Nucleus accumbens (tissue), 56 donors: Measurements from ENCODE around the gene ARHGAP24.

Experiments
- DNase-seq, 56 donors: peaks; one replicate each; lab custom pipeline; 2025; lab: John Stamatoyannopoulos, UW

ARHGAP24 gene

DNA sequence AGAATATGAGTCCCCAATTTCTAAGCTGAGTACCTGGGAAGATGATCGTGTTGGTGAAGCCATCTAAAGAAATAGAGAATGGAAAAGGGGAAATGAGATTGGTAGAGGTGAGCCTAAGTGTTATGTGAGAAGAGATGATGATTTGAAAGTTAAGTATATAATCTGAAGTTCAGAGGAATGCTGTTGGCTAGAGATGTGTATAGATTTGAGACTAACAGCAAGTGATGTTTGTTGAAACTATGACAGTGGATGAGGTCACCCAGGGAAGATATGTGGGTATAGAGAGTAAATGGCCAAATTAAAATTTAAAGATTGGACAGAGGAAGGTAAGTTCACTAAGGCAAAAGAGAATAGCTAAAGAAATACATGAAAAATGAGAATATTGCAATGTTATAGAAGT, 560.7 kb downstream of the ARHGAP24 start:
- no peak for DNase-seq

DNA sequence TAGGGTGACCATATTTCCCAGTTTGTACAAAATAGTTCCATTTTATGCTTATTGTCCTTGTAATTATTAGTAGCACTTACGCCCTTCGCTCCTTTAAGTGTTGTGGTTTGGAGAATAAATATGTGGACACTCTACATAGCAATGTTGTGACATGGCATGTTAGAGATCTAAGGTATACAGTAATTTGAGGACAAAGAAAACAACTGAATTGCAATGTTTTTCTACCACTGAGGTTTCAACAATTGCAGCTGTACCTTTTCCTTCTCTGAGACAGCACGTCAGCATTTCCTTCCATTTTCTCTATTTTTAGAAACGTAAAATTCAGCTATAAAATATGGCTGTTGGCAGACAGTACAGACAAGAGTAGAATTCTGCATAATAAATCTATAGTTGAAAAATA, 561.8 kb downstream of the ARHGAP24 start:
- DNase-seq: no peak

DNA sequence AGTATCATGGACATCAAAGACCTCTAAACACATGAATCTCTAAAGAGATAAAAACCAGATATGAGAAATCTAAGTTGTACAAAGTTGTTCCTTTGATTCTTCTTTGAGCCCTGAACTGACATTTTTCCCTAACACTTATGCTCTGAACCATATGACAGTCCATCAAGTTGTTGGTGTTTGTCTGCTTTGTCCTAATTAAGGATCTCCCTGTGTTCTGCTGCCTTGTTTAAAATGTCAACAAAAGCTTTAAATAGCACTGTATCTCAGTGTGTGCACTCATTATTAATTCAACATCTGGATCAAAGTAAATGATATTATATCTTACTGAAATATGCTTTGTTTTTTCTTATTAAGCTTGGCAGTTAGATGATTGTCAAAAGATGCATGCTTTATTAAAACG, 563.1 kb downstream of the ARHGAP24 start:
- DNase-seq: no peak

DNA sequence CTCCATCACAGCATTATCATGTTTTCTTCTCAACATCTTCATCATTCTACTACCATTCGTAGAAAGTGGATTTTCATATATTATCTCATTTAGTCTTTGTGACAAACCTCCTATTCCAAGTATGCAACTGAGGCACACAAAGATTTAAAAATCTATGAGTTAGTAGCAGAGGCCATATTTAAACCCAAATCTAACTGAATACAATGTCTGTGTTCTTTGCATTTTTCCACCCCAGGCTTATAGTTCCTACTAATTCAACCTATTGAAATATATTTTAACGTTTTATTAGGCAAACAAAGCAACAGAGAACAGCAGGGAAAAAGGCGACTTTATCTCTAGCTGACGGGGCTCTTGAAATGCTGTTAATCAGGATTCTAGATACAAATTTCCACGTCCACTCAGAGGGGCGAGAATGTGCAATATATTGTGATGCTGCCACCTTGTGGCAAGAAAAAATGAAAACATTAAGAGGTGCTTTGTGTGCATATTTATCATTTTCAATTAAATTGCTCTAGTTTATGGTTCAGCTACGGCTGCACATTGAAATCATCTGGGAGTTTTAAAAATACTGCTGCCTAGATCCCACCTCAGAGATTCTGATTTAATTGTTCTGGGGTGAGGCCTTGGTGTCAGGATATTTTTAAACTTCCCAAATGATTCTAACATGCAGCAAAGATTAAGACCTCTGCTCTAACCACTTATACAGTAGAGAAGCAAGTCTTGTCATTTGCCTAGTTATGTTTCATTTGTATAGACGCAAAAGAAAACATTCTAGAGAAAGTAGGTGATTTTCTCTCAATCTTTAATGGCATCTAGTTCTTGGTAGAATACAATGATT, 569.0 kb downstream of the ARHGAP24 start:
- DNase-seq: peak in 10 of 56 donors; percentile 1 to 22 (median 6)

DNA sequence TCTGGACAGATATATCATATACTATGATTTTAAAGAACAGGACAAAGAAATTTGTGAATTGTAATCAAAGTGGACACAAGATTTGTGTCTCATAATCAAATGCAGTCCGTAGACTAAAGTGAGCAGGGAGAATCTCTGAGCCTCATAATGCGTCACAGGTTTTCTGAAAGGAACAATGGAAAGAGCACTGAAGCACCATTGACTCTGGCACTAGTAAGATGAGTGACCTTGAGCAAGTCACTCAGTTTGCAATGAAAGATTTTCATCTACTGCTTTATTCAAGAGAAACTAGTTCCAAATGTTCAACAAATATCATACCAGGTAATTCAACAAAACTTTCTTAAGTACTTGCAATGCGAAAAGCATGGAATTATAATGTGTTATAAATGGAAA, 569.6 kb downstream of the ARHGAP24 start:
- DNase-seq: no peak

DNA sequence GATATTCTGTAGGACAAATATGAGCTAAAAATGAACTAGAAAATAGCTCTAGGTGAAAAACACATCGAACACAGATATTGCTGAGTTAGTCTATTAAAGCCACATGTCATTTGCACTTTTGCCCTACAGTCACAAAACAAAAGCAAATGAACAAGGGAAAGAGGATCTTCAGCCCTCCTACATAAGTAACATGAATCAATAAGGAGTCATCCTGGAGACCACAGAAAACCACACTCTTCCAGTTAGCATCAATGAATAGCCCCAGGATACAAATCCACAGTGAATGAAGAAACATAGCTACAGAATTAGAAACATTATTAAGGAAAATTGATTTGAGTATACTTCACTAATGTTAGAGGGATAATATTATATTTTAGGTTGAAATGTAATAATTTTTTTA, 573.5 kb downstream of the ARHGAP24 start:
- no peak for DNase-seq

DNA sequence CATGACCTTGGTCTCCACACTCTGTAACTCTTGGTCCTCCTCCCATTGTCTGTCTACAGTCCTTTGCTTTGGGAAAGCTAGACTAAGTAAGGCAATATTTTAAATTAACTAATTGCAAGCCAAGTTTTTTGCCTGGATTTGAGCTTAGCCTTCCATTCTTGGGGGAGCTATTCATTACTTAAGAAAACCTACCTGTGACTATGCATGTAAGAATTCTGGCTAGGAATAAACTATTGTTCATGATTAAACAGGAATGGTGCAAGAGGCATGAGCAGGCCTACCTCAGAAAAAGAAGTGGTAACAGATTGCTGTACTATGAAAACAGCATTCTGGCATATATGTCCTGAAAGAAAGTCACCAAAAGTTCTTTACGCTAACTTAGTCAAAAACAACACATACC, 575.5 kb downstream of the ARHGAP24 start:
- no peak for DNase-seq
